ENCODE data around the gene FHOD3.
A peak's percentile ranks its signal among the peaks of the same experiment; 100 is the strongest.

Gene FHOD3

GRCh38 chr18:36297417-36298125 lies at the start of gene FHOD3:
Gene FHOD3, plus strand, starts transcription at chr18:36297713. Its CDS starts 123 bp downstream, at chr18:36297836.
- peak; percentile 14 for DNase-seq
- in situ Hi-C loops (cut with MboI; ENCODE audit: low pct_unique_long_range_greater_than_20kb, low sequenced_read_pairs): loop anchor here (25.0 kb wide), 1 partner anchor 535 kb away; no protein-coding TSS in a partner anchor

- no peak for DNase-seq
- in situ Hi-C loops (cut with MboI; ENCODE audit: low pct_unique_long_range_greater_than_20kb, low sequenced_read_pairs): no loop called here
Measured at GRCh38 chr18:36249392-36249791, 48.1 kb upstream of the FHOD3 start.

- in situ Hi-C loops (cut with MboI; ENCODE audit: low pct_unique_long_range_greater_than_20kb, low sequenced_read_pairs): loop anchor here (25.0 kb wide), 1 partner anchor 139 kb away; no protein-coding TSS in a partner anchor
- no peak for DNase-seq
Measured at GRCh38 chr18:36250827-36251226, 46.7 kb upstream of the FHOD3 start.

- no peak for DNase-seq
- in situ Hi-C loops (cut with MboI; ENCODE audit: low pct_unique_long_range_greater_than_20kb, low sequenced_read_pairs): loop anchor here (25.0 kb wide), 1 partner anchor 143 kb away; no protein-coding TSS in a partner anchor
Measured at GRCh38 chr18:36255072-36255698, 42.3 kb upstream of the FHOD3 start.

DNA sequence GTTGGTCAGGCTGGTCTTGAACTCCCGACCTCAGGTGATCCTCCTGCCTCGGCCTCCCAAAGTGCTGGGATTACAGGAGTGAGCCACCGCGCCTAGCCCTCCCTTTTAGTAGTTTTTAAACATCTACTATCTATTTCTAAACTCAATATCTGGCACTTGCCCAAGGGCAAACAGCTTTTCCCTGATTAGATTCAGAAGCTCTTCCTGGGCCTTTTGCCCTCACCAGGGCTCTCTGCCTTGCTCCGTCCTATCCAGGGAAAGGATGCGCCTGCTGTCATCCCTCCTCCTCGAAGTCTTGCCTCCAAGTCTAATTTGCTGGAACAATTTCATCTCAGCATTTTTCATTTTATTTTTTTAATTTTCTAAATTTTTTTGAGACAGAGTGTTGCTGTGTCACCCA lies 41.4 kb upstream of the FHOD3 start:
- DNase-seq: no peak
- in situ Hi-C loops (cut with MboI; ENCODE audit: low pct_unique_long_range_greater_than_20kb, low sequenced_read_pairs): loop anchor here (25.0 kb wide), 1 partner anchor 144 kb away; no protein-coding TSS in a partner anchor

DNA sequence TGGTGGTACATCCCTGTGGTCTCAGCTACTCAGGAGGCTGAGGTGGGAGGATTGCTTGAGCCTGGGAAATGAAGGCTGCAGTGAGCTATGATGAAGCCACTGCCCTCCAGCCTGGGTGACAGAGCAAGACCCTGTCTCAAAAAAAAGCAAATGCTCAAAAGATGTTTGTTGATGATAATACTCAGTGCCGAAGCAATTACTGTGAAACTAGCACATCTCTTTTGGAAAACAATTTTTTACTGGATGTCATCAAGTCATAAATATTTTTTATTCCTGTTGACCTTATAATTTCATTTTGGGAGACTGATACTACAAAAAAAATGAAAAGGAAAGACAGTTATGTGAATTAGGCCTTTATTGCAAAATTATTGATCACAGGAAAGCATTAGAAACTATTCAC lies 34.5 kb upstream of the FHOD3 start:
- no peak for DNase-seq
- in situ Hi-C loops (cut with MboI; ENCODE audit: low pct_unique_long_range_greater_than_20kb, low sequenced_read_pairs): loop anchor here (25.0 kb wide), 1 partner anchor 151 kb away; no protein-coding TSS in a partner anchor

DNA sequence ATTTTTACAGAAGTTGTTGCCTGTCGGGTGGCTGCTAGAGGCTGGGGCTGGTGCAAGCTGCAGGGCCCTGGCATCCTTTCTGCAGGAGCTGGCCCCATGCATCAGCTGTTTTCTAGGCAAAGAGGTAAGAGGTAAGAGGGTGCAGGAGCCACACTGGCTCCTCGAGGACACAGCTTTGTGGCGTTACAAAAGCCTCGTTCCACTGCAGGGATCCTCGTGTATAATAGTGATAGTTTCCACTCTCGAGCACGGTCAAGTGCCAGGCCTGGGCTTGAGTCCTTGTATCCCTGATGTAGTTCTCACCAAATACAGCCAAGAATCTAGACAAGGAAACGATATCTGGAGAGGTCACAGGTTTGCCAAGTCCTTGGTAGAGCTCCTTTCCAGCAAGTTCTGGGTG lies 33.2 kb upstream of the FHOD3 start:
- in situ Hi-C loops (cut with MboI; ENCODE audit: low pct_unique_long_range_greater_than_20kb, low sequenced_read_pairs): loop anchor here (25.0 kb wide), 1 partner anchor 152 kb away; no protein-coding TSS in a partner anchor
- DNase-seq: no peak

GRCh38 chr18:36265015-36265414 lies 32.5 kb upstream of the FHOD3 start:
- in situ Hi-C loops (cut with MboI; ENCODE audit: low pct_unique_long_range_greater_than_20kb, low sequenced_read_pairs): loop anchor here (25.0 kb wide), 1 partner anchor 153 kb away; no protein-coding TSS in a partner anchor
- DNase-seq: no peak

DNA sequence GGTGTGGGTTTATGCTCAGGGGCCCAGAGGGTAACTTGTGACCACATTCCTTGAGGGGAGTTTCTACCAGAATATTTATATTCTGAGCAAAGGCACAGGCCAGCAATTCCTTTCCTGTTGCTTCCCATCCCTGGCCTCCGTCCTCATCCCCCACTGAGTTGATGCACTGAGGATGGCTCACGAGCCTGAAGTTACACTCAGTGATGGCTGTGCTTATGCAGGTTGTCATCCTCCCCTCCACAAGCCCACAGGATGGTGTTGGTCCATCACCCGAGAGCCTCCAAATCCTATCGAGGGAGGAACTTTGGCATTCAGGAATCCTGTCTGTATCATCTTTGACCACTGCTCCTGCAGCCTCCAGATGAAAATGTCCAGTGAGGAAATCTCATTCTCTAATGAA lies 28.4 kb upstream of the FHOD3 start:
- in situ Hi-C loops (cut with MboI; ENCODE audit: low pct_unique_long_range_greater_than_20kb, low sequenced_read_pairs): loop anchor here (25.0 kb wide), 1 partner anchor 157 kb away; no protein-coding TSS in a partner anchor
- DNase-seq: no peak

DNA sequence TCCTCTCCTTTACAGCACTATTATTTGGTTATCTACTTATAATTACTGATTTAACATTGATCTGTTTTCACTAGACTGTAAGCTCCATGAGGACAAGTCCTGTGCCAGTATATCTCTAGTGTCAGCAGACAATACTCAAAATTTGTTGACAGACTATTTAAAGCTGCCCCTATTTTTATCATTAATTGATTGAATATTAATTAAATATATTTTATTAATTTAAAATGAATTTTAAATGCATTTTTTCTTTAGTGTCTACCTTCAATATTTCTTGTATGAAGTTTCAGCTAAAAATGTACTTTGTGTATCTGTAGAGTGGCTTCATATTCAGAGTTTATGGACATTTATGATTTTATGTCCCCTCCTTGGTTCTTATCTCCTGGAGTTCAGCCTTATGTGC lies 26.4 kb upstream of the FHOD3 start:
- in situ Hi-C loops (cut with MboI; ENCODE audit: low pct_unique_long_range_greater_than_20kb, low sequenced_read_pairs): loop anchor here (25.0 kb wide), 1 partner anchor 159 kb away; no protein-coding TSS in a partner anchor
- no peak for DNase-seq

GRCh38 chr18:36273347-36273746 lies 24.2 kb upstream of the FHOD3 start:
- no peak for DNase-seq
- in situ Hi-C loops (cut with MboI; ENCODE audit: low pct_unique_long_range_greater_than_20kb, low sequenced_read_pairs): loop anchor here (25.0 kb wide), 1 partner anchor 161 kb away; no protein-coding TSS in a partner anchor

- DNase-seq: no peak
- in situ Hi-C loops (cut with MboI; ENCODE audit: low pct_unique_long_range_greater_than_20kb, low sequenced_read_pairs): loop anchor here (25.0 kb wide), 1 partner anchor 162 kb away; no protein-coding TSS in a partner anchor
Measured at GRCh38 chr18:36274083-36274715, 23.3 kb upstream of the FHOD3 start.

- in situ Hi-C loops (cut with MboI; ENCODE audit: low pct_unique_long_range_greater_than_20kb, low sequenced_read_pairs): loop anchor here (25.0 kb wide), 1 partner anchor 513 kb away; no protein-coding TSS in a partner anchor
- DNase-seq: no peak
Measured at GRCh38 chr18:36275561-36275960, 22.0 kb upstream of the FHOD3 start.

- in situ Hi-C loops (cut with MboI; ENCODE audit: low pct_unique_long_range_greater_than_20kb, low sequenced_read_pairs): loop anchor here (25.0 kb wide), 1 partner anchor 517 kb away; no protein-coding TSS in a partner anchor
- no peak for DNase-seq
Measured at GRCh38 chr18:36279001-36279400, 18.5 kb upstream of the FHOD3 start.

- in situ Hi-C loops (cut with MboI; ENCODE audit: low pct_unique_long_range_greater_than_20kb, low sequenced_read_pairs): loop anchor here (25.0 kb wide), 1 partner anchor 520 kb away; no protein-coding TSS in a partner anchor
Measured at GRCh38 chr18:36281936-36282335, 15.6 kb upstream of the FHOD3 start.

GRCh38 chr18:36283448-36283847 lies 14.1 kb upstream of the FHOD3 start:
- in situ Hi-C loops (cut with MboI; ENCODE audit: low pct_unique_long_range_greater_than_20kb, low sequenced_read_pairs): loop anchor here (25.0 kb wide), 1 partner anchor 521 kb away; no protein-coding TSS in a partner anchor
- no peak for DNase-seq

More at GRCh38 chr18:36281936-36282335, 15.6 kb upstream of the FHOD3 start:
- DNase-seq: no peak

- in situ Hi-C loops (cut with MboI; ENCODE audit: low pct_unique_long_range_greater_than_20kb, low sequenced_read_pairs): loop anchor here (25.0 kb wide), 1 partner anchor 522 kb away; no protein-coding TSS in a partner anchor
- no peak for DNase-seq
Measured at GRCh38 chr18:36284268-36284667, 13.2 kb upstream of the FHOD3 start.

- peak; percentile 73 for DNase-seq
- in situ Hi-C loops (cut with MboI; ENCODE audit: low pct_unique_long_range_greater_than_20kb, low sequenced_read_pairs): loop anchor here (25.0 kb wide), 1 partner anchor 522 kb away; no protein-coding TSS in a partner anchor
Measured at GRCh38 chr18:36284671-36285295, 12.7 kb upstream of the FHOD3 start.

DNA sequence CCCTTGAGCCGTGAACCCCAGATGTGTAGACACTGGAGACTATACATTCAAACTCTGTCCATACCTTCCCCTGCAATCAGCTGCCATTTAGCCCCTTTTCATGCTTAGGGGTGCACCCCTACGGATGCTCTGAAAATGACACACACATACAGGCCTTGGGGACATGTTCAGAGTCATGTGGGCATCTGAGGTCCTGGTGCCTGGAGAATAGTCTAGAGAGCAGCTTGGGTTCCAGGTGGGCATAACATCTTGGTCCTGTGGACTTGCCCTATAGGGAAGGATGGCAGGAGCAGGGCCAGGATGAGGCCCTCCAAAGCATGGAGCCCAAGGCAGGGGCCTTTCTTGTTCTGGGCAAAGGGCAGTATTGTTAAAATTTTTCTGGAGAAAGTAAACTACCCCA lies 9.9 kb upstream of the FHOD3 start:
- DNase-seq: no peak
- in situ Hi-C loops (cut with MboI; ENCODE audit: low pct_unique_long_range_greater_than_20kb, low sequenced_read_pairs): loop anchor here (25.0 kb wide), 1 partner anchor 525 kb away; no protein-coding TSS in a partner anchor

Data from KBM-7 (cell line).